Anterior cingulate cortex (tissue), 58 donors: ENCODE data around the gene PTPRB.

Experiments
- DNase-seq, 58 donors: peaks; one replicate each; lab custom pipeline; 2025; lab: John Stamatoyannopoulos, UW

PTPRB gene

GRCh38 chr12:70637303-70638085, at the start of gene PTPRB:
Gene PTPRB, minus strand, starts transcription at chr12:70637429. Its CDS starts 34 bp downstream, at chr12:70637395.
- no peak for DNase-seq

GRCh38 chr12:70686907-70687306, 49.7 kb upstream of the PTPRB start:
- DNase-seq = no peak

GRCh38 chr12:70686299-70686698, 49.1 kb upstream of the PTPRB start:
- no peak for DNase-seq

- DNase-seq = no peak
Measured at GRCh38 chr12:70683976-70684375, 46.7 kb upstream of the PTPRB start.

GRCh38 chr12:70671698-70672097, 34.5 kb upstream of the PTPRB start:
- no peak for DNase-seq

GRCh38 chr12:70670948-70671347, 33.7 kb upstream of the PTPRB start:
- DNase-seq = no peak

GRCh38 chr12:70667253-70667652, 30.0 kb upstream of the PTPRB start:
- DNase-seq = no peak

GRCh38 chr12:70666364-70666763, 29.1 kb upstream of the PTPRB start:
- no peak for DNase-seq

GRCh38 chr12:70664465-70664881, 27.2 kb upstream of the PTPRB start:
- peak in 18 of 58 donors; percentile 2 to 52 (median 16) for DNase-seq

- DNase-seq = no peak
Measured at GRCh38 chr12:70663838-70664237, 26.6 kb upstream of the PTPRB start.

- peak in 6 of 58 donors; percentile 8 to 61 (median 20) for DNase-seq
Measured at GRCh38 chr12:70661466-70662161, 24.4 kb upstream of the PTPRB start.

GRCh38 chr12:70660620-70661219, 23.5 kb upstream of the PTPRB start:
- no peak for DNase-seq

GRCh38 chr12:70660002-70660604, 22.9 kb upstream of the PTPRB start:
- DNase-seq = no peak

- no peak for DNase-seq
Measured at GRCh38 chr12:70659077-70659606, 21.9 kb upstream of the PTPRB start.

- peak in 3 of 58 donors; percentile 5 to 40 (median 34) for DNase-seq
Measured at GRCh38 chr12:70657616-70658286, 20.5 kb upstream of the PTPRB start.

- DNase-seq = no peak
Measured at GRCh38 chr12:70652451-70652850, 15.2 kb upstream of the PTPRB start.

- no peak for DNase-seq
Measured at GRCh38 chr12:70648831-70649230, 11.6 kb upstream of the PTPRB start.

- DNase-seq = no peak
Measured at GRCh38 chr12:70648191-70648590, 11.0 kb upstream of the PTPRB start.

- DNase-seq = no peak
Measured at GRCh38 chr12:70646850-70647249, 9.6 kb upstream of the PTPRB start.
